ENCODE data around the gene LTK.

DNA sequence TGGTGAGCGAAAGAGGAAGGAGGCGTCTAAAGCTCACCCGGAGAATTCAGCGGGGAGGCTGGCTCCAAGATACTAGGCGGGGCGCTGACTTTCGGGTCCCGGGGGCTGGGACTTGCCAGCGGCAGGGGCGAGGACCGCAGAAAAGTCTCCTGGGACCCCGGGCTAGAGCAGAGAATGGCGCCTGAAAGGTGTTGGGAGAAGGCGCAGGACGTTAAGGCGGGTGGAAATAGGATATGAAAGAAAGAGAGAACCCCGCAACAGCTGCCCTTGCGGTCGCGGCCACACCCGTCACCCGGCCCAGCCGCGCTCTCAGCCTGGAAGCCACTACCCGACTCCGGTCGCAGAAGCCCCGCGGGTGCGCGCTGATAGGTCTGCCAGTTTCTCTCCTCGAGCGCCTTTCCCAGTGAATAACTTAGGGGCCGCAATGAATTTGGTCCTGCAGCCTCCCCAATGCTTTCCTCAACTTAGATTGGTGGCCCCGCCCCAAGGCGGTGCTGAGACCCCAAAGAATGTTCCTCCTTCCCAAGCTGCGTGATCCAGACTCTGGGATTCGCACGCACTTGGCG is 604 bp downstream of the LTK start:
- TF ChIP-seq CTCF (IDR thresholded peaks at IDR 0.05) (no peak), REST (IDR thresholded peaks at IDR 0.05; ENCODE audit: insufficient read depth in 1 of 2, low read depth in 2 of 2, low read length in 1 of 2) (no peak), TCF7L2 (IDR thresholded peaks at IDR 0.05; ENCODE audit: low read depth, low read length) (no peak), POLR2AphosphoS5 (IDR thresholded peaks at IDR 0.05; ENCODE audit: low read depth, low read length) (no peak)
